Heart left ventricle (tissue), 16 donors: ENCODE measurements around the gene MCTP2. TPM values are rescaled to one million over a fixed set of nuclear protein-coding genes. Genes with fewer than 3 reads are reported as not detected.

ENCODE experiments used
- ATAC-seq, 4 donors: fragments of 200-7000 bp; cut with Tn5 transposase; one replicate each; pipeline ENCODE4 v1.9.1; 2020 to 2022; ENCODE audit warnings: moderate library complexity in 4 of 4, mild to moderate bottlenecking in 3 of 4, moderate number of reproducible peaks in 1 of 4
- DNase-seq, 5 donors: peaks; one replicate each; pipeline ENCODE4 v3.0.0-alpha.2; 2020
- H3K27ac ChIP-seq, 12 donors: fragments of 200-600 bp; sonication (generic) in 4 of 12; one replicate each; pipeline versions ENCODE4 v1.5.0 to v1.8.0; 2016 to 2022; ENCODE audit warnings: mild to moderate bottlenecking in 2 of 12
- H3K27me3 ChIP-seq, 9 donors: fragments of 200-600 bp; sonication (generic) in 2 of 9; one replicate each; pipeline versions ENCODE4 v1.5.1 to v1.8.0; 2016 to 2022; ENCODE audit warnings: mild to moderate bottlenecking in 3 of 9
- H3K36me3 ChIP-seq, 9 donors: fragments of 200-600 bp; sonication (generic) in 2 of 9; one replicate each; pipeline versions ENCODE4 v1.5.0 to v1.8.0; 2018 to 2022; ENCODE audit warnings: mild to moderate bottlenecking in 2 of 9
- H3K4me1 ChIP-seq, 12 donors: fragments of 200-600 bp; sonication (generic) in 4 of 12; one replicate each; pipeline versions ENCODE4 v1.5.0 to v1.8.0; 2016 to 2022; ENCODE audit warnings: mild to moderate bottlenecking in 3 of 12
- H3K4me3 ChIP-seq, 12 donors: fragments of 200-600 bp; sonication (generic) in 4 of 12; one replicate each; pipeline versions ENCODE4 v1.5.0 to v1.8.0; 2017 to 2022; ENCODE audit warnings: mild to moderate bottlenecking in 9 of 12, moderate library complexity in 4 of 12
- H3K9me3 ChIP-seq, 12 donors: fragments of 200-600 bp; sonication (generic) in 4 of 12; one replicate each; pipeline versions ENCODE4 v1.5.0 to v1.8.0; 2016 to 2022; ENCODE audit warnings: mild to moderate bottlenecking in 1 of 12
- POLR2A ChIP-seq, 2 donors: fragments of 450-650 bp; IDR thresholded peaks; one replicate each; pipeline ENCODE4 v1.6.1; 2017; ENCODE audit warnings: antibody characterized with exemption in 2 of 2, mild to moderate bottlenecking in 2 of 2, moderate library complexity in 2 of 2
- WGBS, 4 donors: extraction: QIAGEN DNeasy Blood & Tissue Kit in 2 of 4; methylation state at CpG; one replicate each; pipeline versions ENCODE4 v1.1.5 to v1.1.7; 2013 to 2018; 5-methylcytosine and 5-hydroxymethylcytosine counted together
- intact Hi-C, 10 donors: fragments of 100-400 bp; cut with DNase I; formaldehyde crosslinking; loops; one replicate each; pipeline versions ENCODE4 v1.11.1 to v1.14.2; 2022
- polyA plus RNA-seq, 2 donors: library from polyadenylated mRNA; stranded (reverse); fragments of 200-250 nt; gene quantifications; one replicate each; pipeline ENCODE4 v1.2.3, GENCODE V29; 2013
- total RNA-seq, 9 donors: library from RNA; depleted of rRNA in 2 of 9; stranded (reverse); fragments of >200 nt in 2 of 9; fragmentation: NEBNext Ultra II Directional in 3 of 9; extraction: Animal tissue kit (Norgen Biotek cat#: 25700) in 3 of 9; gene quantifications; one replicate each; pipeline versions ENCODE4 v1.1.0 to v1.2.4, GENCODE V29; 2016 to 2023
- TF ChIP-seq, protein P1 (sequence below), 12 donors: fragments of 200-600 bp; sonication (generic) in 4 of 12; IDR thresholded peaks; one replicate each; pipeline versions ENCODE4 v1.5.0 to v1.8.0; 2018 to 2022; ENCODE audit warnings: antibody characterized with exemption in 12 of 12, mild to moderate bottlenecking in 5 of 12
- donor health status: ischemic (EF 13 %, LVEDD 7.1; RV severe dilation, severe dysfunction).
- donor health status: healthy with polysubstance abuse.
- donor health status: DM: no; HTN: yes; CAD: no.
- donor health status: DM: no; HTN: no; CAD: no.
- donor health status: ischemic (EF 25% LVEDD 6.9; RV normal size, moderate dysfunction).
- donor health status: ischemic (EF 25% LVEDD 5.7; RV mildly dilated, moderate dysfunction).
- donor health status: healthy.
- donor health status: DM: yes; HTN: yes; CAD: no.
- donor health status: ischemic (EF 35%, LVEDD 5.7; RV mildly dilated, moderate dysfunction).
- donor health status: nonischemic (EF 11% LVEDD 7.7; RV severe dilation, severe dysfunction).
- donor health status: DM: yes; HTN: yes; CAD: no.
- donor health status: PGD.
- donor health status: ischemic (EF 29% LVEDD 5.4; RV normal size, mild dysfunction).
- donor health status: nonischemic (EF 23%, LVEDD 6.1; RV moderate dilation, normal function).

Gene MCTP2
- total and polyA plus RNA-seq, 11 donors = 0.35 to 12.1 (median 2.0) TPM

DNA sequence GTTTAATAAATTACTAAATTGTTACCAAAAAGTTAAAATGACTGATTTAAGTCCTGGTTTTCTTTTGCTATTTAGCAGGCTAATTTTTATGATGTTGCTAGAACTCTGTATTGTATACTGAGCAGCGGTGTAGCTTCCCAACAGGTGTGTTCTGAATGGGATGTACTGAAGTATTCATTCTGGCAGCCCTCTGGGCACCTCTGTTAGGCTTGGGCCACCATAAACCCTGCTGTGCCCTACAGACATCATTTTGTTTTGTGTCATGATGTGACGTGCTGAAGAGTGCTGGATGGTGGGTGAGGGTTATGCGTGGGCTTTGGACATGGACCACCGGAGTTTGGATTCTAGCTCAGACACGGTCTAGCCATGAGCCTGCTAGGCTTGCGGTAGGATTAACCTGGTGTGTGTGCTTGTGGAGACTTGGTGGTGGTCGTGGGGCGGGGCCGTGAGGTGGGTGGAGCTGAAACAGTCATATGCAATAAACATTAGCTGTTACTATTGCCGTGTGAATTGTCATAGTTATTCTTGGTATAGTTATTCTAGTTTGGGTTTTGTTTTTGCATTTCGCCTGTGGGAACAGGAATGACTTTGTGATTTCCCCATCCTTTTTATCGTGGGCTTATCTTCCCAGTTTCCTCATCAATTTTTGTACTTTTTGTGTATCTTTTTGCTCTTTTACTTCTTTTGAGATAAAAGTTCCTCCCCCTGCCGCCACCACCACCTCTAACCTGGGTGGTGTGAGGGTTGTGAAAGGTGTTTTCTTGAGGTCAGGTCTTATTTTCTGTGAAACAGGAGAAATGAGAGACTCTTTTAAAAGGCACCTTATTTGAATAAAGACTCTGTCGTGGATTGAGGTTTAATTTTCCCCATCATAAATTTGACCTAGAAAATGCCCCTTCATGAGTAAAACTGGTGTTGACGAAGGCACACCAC, 93.7 kb downstream of the MCTP2 start:
- no peaks in the 10 kb centered on the region for H3K27me3 ChIP-seq
- H3K4me3 ChIP-seq = no peak overlapping the region
- 73 to 79% (median 76%) methylated on average over 14 to 15 of the region's 15 CpGs for WGBS, 4 donors
- H3K4me1 ChIP-seq = peaks cover 0 to 14% (median 0%) of the 10 kb centered on the region in 12 donors
- H3K9me3 ChIP-seq = no peaks in the 10 kb centered on the region
- ATAC-seq = no peak
- TF ChIP-seq POLR2A (IDR thresholded peaks at IDR 0.05) = no peak
- TF ChIP-seq, protein P1, sequence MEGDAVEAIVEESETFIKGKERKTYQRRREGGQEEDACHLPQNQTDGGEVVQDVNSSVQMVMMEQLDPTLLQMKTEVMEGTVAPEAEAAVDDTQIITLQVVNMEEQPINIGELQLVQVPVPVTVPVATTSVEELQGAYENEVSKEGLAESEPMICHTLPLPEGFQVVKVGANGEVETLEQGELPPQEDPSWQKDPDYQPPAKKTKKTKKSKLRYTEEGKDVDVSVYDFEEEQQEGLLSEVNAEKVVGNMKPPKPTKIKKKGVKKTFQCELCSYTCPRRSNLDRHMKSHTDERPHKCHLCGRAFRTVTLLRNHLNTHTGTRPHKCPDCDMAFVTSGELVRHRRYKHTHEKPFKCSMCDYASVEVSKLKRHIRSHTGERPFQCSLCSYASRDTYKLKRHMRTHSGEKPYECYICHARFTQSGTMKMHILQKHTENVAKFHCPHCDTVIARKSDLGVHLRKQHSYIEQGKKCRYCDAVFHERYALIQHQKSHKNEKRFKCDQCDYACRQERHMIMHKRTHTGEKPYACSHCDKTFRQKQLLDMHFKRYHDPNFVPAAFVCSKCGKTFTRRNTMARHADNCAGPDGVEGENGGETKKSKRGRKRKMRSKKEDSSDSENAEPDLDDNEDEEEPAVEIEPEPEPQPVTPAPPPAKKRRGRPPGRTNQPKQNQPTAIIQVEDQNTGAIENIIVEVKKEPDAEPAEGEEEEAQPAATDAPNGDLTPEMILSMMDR (IDR thresholded peaks at IDR 0.05) = no peak
- H3K27ac ChIP-seq = no peak overlapping the region
- DNase-seq = no peak
- intact Hi-C loops = loop anchor here (1.0 to 10.0 kb wide), 7 partner anchors 158 to 1300 kb away; no protein-coding TSS in a partner anchor
- H3K36me3 ChIP-seq = no peaks in the 10 kb centered on the region

DNA sequence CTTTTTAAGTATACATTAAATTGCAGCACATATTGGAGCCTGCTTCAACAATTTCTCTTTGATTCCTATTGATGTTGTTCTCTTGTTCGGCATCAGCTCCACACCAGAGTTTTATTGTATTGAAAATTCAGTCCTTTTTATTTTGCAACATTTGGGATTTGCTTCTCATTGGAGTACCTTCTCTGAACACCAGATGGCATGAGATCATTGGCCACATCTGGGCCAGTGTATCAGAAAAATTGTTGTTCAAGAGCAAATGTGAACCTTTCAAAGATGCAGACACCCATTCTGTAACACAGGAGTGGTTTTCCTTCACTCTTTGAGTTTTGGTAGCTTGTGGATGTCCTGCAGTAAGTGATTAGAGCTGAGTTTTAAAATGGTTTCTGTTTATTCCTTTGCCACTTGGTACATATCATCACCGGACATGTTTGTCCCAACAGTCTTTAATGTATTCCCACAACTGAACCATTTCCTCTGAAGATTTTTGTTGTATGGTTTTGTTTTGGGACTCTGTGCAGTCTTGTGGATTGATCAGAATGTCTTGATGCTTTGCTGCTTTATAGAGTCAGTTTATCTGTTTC, 96.1 kb downstream of the MCTP2 start:
- Histone ChIP-seq H3K27me3 (peaks cover 0 to 7% (median 0%) of the 10 kb centered on the region in 9 donors), H3K27ac (no peak overlapping the region), H3K4me3 (no peak overlapping the region), H3K9me3 (no peaks in the 10 kb centered on the region), H3K4me1 (peaks cover 0 to 16% (median 0%) of the 10 kb centered on the region in 12 donors), H3K36me3 (no peaks in the 10 kb centered on the region)
- ATAC-seq (no peak), DNase-seq (no peak)
- 69 to 74% (median 72%) methylated on average over 2 of the region's 2 CpGs for WGBS, 4 donors
- intact Hi-C loops = loop anchor here in 5 of 10 donors (5.0 to 10.0 kb wide), 3 partner anchors 1293 to 1303 kb away; no protein-coding TSS in a partner anchor
- no peak for TF ChIP-seq POLR2A (IDR thresholded peaks at IDR 0.05)
- TF ChIP-seq, protein P1 (IDR thresholded peaks at IDR 0.05) = peak; percentile 28 to 62 (median 50)

DNA sequence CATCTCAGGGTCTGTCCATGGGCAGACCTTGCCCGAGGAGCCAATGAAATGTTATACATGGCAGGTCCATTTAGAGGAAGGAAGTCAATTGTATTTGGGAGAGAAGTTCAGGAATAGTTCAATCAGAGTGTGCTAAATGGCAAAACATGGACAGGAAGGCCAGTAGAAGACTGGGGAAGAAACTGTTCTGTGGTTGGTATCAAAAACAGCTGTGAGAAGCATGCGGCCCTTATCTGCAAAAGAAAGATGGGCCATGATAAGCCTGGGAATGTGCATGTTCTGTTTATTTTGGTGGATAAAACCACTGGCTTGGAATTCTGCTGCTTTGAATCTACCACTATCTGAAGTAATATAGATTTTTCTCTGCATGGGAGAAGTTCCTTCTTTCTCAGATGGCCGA, 100.4 kb downstream of the MCTP2 start:
- Histone ChIP-seq H3K27me3 (peaks cover 0 to 7% (median 0%) of the 10 kb centered on the region in 9 donors), H3K36me3 (no peaks in the 10 kb centered on the region), H3K9me3 (no peaks in the 10 kb centered on the region), H3K4me1 (peaks cover 0 to 10% (median 0%) of the 10 kb centered on the region in 12 donors), H3K27ac (no peak overlapping the region), H3K4me3 (no peak overlapping the region)
- ATAC-seq (no peak), DNase-seq (no peak)
- TF ChIP-seq POLR2A (IDR thresholded peaks at IDR 0.05) = no peak
- TF ChIP-seq, protein P1 (IDR thresholded peaks at IDR 0.05) = no peak
- 50 to 54% (median 53%) methylated on average over 3 of the region's 3 CpGs for WGBS, 4 donors
- intact Hi-C loops = no loop called here

DNA sequence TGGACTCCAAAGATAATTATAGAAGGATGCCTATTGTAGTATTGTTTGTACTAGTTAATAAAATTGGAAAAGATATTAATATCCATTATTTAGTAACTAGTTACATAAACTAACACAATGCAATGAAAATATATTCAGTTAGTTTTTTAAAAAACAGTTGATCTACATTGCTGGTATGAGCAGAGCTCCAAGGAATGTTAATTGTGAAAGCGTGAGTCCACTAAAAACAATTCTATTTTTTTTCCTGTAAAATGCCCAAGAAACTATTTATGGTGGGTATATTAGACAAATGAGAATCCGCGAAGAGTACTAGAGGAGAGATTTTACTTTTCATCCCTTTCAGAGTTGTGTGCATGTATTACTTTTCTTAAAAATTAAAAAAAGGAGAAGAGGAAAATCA, 104.3 kb downstream of the MCTP2 start:
- H3K9me3 ChIP-seq = no peaks in the 10 kb centered on the region
- TF ChIP-seq, protein P1 (IDR thresholded peaks at IDR 0.05) = no peak
- TF ChIP-seq POLR2A (IDR thresholded peaks at IDR 0.05) = no peak
- H3K36me3 ChIP-seq = no peaks in the 10 kb centered on the region
- H3K27ac ChIP-seq = no peak overlapping the region
- DNase-seq (no peak), ATAC-seq (no peak)
- H3K4me3 ChIP-seq = no peak overlapping the region
- H3K27me3 ChIP-seq = peaks cover 0 to 7% (median 0%) of the 10 kb centered on the region in 9 donors
- H3K4me1 ChIP-seq = peaks cover 0 to 10% (median 0%) of the 10 kb centered on the region in 12 donors
- intact Hi-C loops = no loop called here
- 89 to 93% (median 91%) methylated on average over 3 of the region's 3 CpGs for WGBS, 4 donors
